ENCODE data around the gene STAB1.
A peak's percentile ranks its signal among the peaks of the same experiment; 100 is the strongest.

Gene STAB1

GRCh38 chr3:52536369-52537164, 41.4 kb downstream of the STAB1 start, which contains the start of gene UQCC5:
Gene UQCC5 (plus strand): TSS chr3:52536605. CDS start chr3:52536756, 151 bp downstream.
- FAIRE-seq = no peak

- FAIRE-seq = no peak
Observed at GRCh38 chr3:52537165-52537620, 42.1 kb downstream of the STAB1 start.

GRCh38 chr3:52537726-52538421, 42.7 kb downstream of the STAB1 start:
- no peak for FAIRE-seq

- FAIRE-seq = no peak
Observed at GRCh38 chr3:52539010-52539653, 44.0 kb downstream of the STAB1 start.

- FAIRE-seq = no peak
Observed at GRCh38 chr3:52541050-52541449, 45.9 kb downstream of the STAB1 start.

GRCh38 chr3:52544937-52545336, 49.8 kb downstream of the STAB1 start:
- no peak for FAIRE-seq

- no peak for FAIRE-seq
Observed at GRCh38 chr3:52546111-52546901, 51.2 kb downstream of the STAB1 start.

- FAIRE-seq = peak; percentile 96
Observed at GRCh38 chr3:52547143-52547542, 52.0 kb downstream of the STAB1 start.

- FAIRE-seq = no peak
Observed at GRCh38 chr3:52551118-52551517, 56.0 kb downstream of the STAB1 start.

- FAIRE-seq = no peak
Observed at GRCh38 chr3:52552089-52552488, 57.0 kb downstream of the STAB1 start.

GRCh38 chr3:52554026-52554755, 59.1 kb downstream of the STAB1 start:
- no peak for FAIRE-seq

GRCh38 chr3:52555056-52555455, 59.9 kb downstream of the STAB1 start:
- no peak for FAIRE-seq

- no peak for FAIRE-seq
Observed at GRCh38 chr3:52557011-52557960, 62.1 kb downstream of the STAB1 start.

- no peak for FAIRE-seq
Observed at GRCh38 chr3:52558436-52558835, 63.3 kb downstream of the STAB1 start.

GRCh38 chr3:52561028-52561747, 66.0 kb downstream of the STAB1 start:
- FAIRE-seq = peak; percentile 60

- no peak for FAIRE-seq
Observed at GRCh38 chr3:52563984-52564383, 68.8 kb downstream of the STAB1 start.

- FAIRE-seq = peak; percentile 21
Observed at GRCh38 chr3:52568069-52568468, 72.9 kb downstream of the STAB1 start.

- FAIRE-seq = no peak
Observed at GRCh38 chr3:52570076-52570475, 74.9 kb downstream of the STAB1 start.

GRCh38 chr3:52572221-52572620, 77.1 kb downstream of the STAB1 start:
- no peak for FAIRE-seq

Data from islet of Langerhans (tissue), 1 donor.